ENCODE data around the gene PGR. TPM values are rescaled to one million over a fixed set of nuclear protein-coding genes. Genes with fewer than 3 reads are reported as not detected.

PGR gene
- total RNA-seq: not detected

GRCh38 chr11:101129203-101129943 lies at the start of gene PGR:
PGR (minus strand) TSS chr11:101129813; CDS start chr11:101129070, 743 bp downstream.
- Mint-ChIP-seq H3K27ac (no peak within 1 kb of the TSS), H3K9me3 (no peaks in the 10 kb centered on the region), H3K27me3 (peaks cover 44% of the 10 kb centered on the region), H3K4me3 (no peak within 1 kb of the TSS), H3K36me3 (ENCODE audit: low read depth) (peaks cover 3% of the 10 kb centered on the region), H3K4me1 (ENCODE audit: low read depth) (peaks cover 2% of the 10 kb centered on the region)
- POLR2A ChIA-PET: no interaction called here
- TF ChIP-seq CTCF (IDR thresholded peaks at IDR 0.05): no peak
- ATAC-seq (no peak), DNase-seq (no peak)
- intact Hi-C loops (cut with micrococcal nuclease): no loop called here
- CTCF ChIA-PET: no interaction called here

- TF ChIP-seq CTCF (IDR thresholded peaks at IDR 0.05): no peak
- Mint-ChIP-seq H3K27me3 (no peaks in the 10 kb centered on the region), H3K4me1 (ENCODE audit: low read depth) (no peaks in the 10 kb centered on the region), H3K36me3 (ENCODE audit: low read depth) (no peaks in the 10 kb centered on the region), H3K9me3 (no peaks in the 10 kb centered on the region), H3K4me3 (no peak overlapping the region), H3K27ac (no peak overlapping the region)
- DNase-seq (no peak), ATAC-seq (no peak)
- ChIA-PET CTCF (no interaction called here), POLR2A (no interaction called here)
- intact Hi-C loops (cut with micrococcal nuclease): no loop called here
These were observed 46.8 kb upstream of the PGR start for GRCh38 chr11:101176381-101176780.

GRCh38 chr11:101169944-101170343 lies 40.3 kb upstream of the PGR start:
- intact Hi-C loops (cut with micrococcal nuclease): no loop called here
- H3K4me3 Mint-ChIP-seq: no peak overlapping the region
- ATAC-seq (no peak), DNase-seq (no peak)
- no peak overlapping the region for H3K27ac Mint-ChIP-seq
- H3K36me3 Mint-ChIP-seq (ENCODE audit: low read depth): no peaks in the 10 kb centered on the region
- no peaks in the 10 kb centered on the region for H3K27me3 Mint-ChIP-seq
- H3K9me3 Mint-ChIP-seq: peaks cover 6% of the 10 kb centered on the region
- ChIA-PET POLR2A (no interaction called here), CTCF (no interaction called here)
- H3K4me1 Mint-ChIP-seq (ENCODE audit: low read depth): no peaks in the 10 kb centered on the region
- TF ChIP-seq CTCF (IDR thresholded peaks at IDR 0.05): no peak

GRCh38 chr11:101166038-101166437 lies 36.4 kb upstream of the PGR start:
- H3K4me1 Mint-ChIP-seq (ENCODE audit: low read depth): no peaks in the 10 kb centered on the region
- no peak for ATAC-seq
- TF ChIP-seq CTCF (IDR thresholded peaks at IDR 0.05): no peak

GRCh38 chr11:101158119-101158518 lies 28.5 kb upstream of the PGR start:
- peaks cover 16% of the 10 kb centered on the region for H3K9me3 Mint-ChIP-seq
- H3K27me3 Mint-ChIP-seq: no peaks in the 10 kb centered on the region
- H3K36me3 Mint-ChIP-seq (ENCODE audit: low read depth): no peaks in the 10 kb centered on the region
- POLR2A ChIA-PET: no interaction called here
- no peaks in the 10 kb centered on the region for H3K4me1 Mint-ChIP-seq (ENCODE audit: low read depth)
- DNase-seq (no peak), ATAC-seq (no peak)
- CTCF ChIA-PET: no interaction called here
- H3K4me3 Mint-ChIP-seq: no peak overlapping the region
- intact Hi-C loops (cut with micrococcal nuclease): no loop called here
- H3K27ac Mint-ChIP-seq: no peak overlapping the region
- no peak for TF ChIP-seq CTCF (IDR thresholded peaks at IDR 0.05)

More at GRCh38 chr11:101166038-101166437, 36.4 kb upstream of the PGR start:
- ChIA-PET CTCF (no interaction called here), POLR2A (no interaction called here)
- intact Hi-C loops (cut with micrococcal nuclease): no loop called here
- H3K4me3 Mint-ChIP-seq: no peak overlapping the region
- no peak for DNase-seq
- H3K27me3 Mint-ChIP-seq: no peaks in the 10 kb centered on the region
- H3K9me3 Mint-ChIP-seq: peaks cover 11% of the 10 kb centered on the region
- no peaks in the 10 kb centered on the region for H3K36me3 Mint-ChIP-seq (ENCODE audit: low read depth)
- no peak overlapping the region for H3K27ac Mint-ChIP-seq

Measured in activated CD8-positive, alpha-beta T cell treated with anti-CD3 and anti-CD28 coated beads for 36 hours (primary cell).